Retina (tissue), 1 donor: ENCODE measurements around the gene ZBTB42.

Experiments used
- DNase-seq: peaks from one replicate; pipeline ENCODE4 v3.0.0-alpha.2; 2016

The ZBTB42 gene

GRCh38 chr14:104845033-104845666 lies 44.2 kb downstream of the ZBTB42 start:
- DNase-seq: no peak

- no peak for DNase-seq
These were observed 45.0 kb downstream of the ZBTB42 start for GRCh38 chr14:104845834-104846441.

- DNase-seq: no peak
These were observed 51.4 kb downstream of the ZBTB42 start for GRCh38 chr14:104852280-104852663.
